Left ventricle myocardium inferior (tissue), 1 donor: ENCODE results near the gene SLC24A1. TPM values are rescaled to one million over a fixed set of nuclear protein-coding genes. Genes with fewer than 3 reads are reported as not detected.

Experiments
- DNase-seq: peaks from one replicate; pipeline ENCODE4 v3.0.0-alpha.2; 2020
- H3K27ac ChIP-seq: fragments of 200-600 bp; replicated peaks from 2 replicates; pipeline ENCODE4 v1.8.0; 2021
- H3K27me3 ChIP-seq: fragments of 200-600 bp; 2 replicates; pipeline ENCODE4 v1.8.0; 2021; ENCODE audit warnings: low read depth
- H3K36me3 ChIP-seq: fragments of 200-600 bp; 2 replicates; pipeline ENCODE4 v1.8.0; 2021
- H3K4me1 ChIP-seq: fragments of 200-600 bp; 2 replicates; pipeline ENCODE4 v1.8.0; 2021
- H3K4me3 ChIP-seq: fragments of 200-600 bp; 2 replicates; pipeline ENCODE4 v1.8.0; 2021; ENCODE audit warnings: mild to moderate bottlenecking, moderate library complexity
- H3K9me3 ChIP-seq: fragments of 200-600 bp; replicated peaks from 2 replicates; pipeline ENCODE4 v1.8.0; 2021
- intact Hi-C: fragments of 100-400 bp; cut with micrococcal nuclease; formaldehyde crosslinking; loops from one replicate; pipeline ENCODE4 v1.11.0; 2022
- total RNA-seq: library from RNA; stranded (reverse); fragmentation: NEBNext Ultra II Directional; extraction: Animal tissue kit (Norgen Biotek cat#: 25700); gene quantifications from one replicate; pipeline ENCODE4 v1.2.1, GENCODE V29; 2021
- TF ChIP-seq, protein P1 (sequence below): fragments of 200-600 bp; IDR thresholded peaks from 2 replicates; pipeline ENCODE4 v1.8.0; 2021; ENCODE audit warnings: antibody characterized with exemption, mild to moderate bottlenecking, borderline replicate concordance
- donor health status: DM: no; HTN: yes; CAD: no; lungs with severe emphysema.

SLC24A1 gene
- total RNA-seq, 1 donor from 2014 or later = 2.3 TPM

DNA sequence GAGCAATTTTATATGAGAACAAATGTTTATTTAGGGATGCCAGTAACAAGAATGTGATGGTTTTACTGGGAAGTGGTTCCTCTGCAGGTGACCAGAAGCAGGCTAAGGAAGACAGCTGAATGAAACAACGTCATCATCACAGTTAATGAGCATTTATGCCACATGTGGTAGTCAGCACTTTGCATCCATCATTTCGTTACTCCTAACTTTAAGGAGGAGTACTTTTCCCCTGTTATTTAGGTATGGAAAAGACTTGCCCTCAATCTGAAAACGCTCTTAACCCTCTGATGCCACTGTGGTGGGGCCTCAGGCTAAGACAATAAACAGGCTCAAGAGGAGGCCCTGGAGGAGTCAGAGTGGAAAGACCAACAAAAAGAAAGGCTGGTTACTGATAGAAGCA is 42.0 kb upstream of the SLC24A1 start:
- intact Hi-C loops = no loop called here
- Histone ChIP-seq H3K4me3 (no peak overlapping the region), H3K36me3 (peaks cover 81% of the 10 kb centered on the region), H3K4me1 (peaks cover 15% of the 10 kb centered on the region), H3K9me3 (no peaks in the 10 kb centered on the region), H3K27ac (no peak overlapping the region), H3K27me3 (no peaks in the 10 kb centered on the region)
- TF ChIP-seq, protein P1, sequence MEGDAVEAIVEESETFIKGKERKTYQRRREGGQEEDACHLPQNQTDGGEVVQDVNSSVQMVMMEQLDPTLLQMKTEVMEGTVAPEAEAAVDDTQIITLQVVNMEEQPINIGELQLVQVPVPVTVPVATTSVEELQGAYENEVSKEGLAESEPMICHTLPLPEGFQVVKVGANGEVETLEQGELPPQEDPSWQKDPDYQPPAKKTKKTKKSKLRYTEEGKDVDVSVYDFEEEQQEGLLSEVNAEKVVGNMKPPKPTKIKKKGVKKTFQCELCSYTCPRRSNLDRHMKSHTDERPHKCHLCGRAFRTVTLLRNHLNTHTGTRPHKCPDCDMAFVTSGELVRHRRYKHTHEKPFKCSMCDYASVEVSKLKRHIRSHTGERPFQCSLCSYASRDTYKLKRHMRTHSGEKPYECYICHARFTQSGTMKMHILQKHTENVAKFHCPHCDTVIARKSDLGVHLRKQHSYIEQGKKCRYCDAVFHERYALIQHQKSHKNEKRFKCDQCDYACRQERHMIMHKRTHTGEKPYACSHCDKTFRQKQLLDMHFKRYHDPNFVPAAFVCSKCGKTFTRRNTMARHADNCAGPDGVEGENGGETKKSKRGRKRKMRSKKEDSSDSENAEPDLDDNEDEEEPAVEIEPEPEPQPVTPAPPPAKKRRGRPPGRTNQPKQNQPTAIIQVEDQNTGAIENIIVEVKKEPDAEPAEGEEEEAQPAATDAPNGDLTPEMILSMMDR = no peak
- DNase-seq = no peak

DNA sequence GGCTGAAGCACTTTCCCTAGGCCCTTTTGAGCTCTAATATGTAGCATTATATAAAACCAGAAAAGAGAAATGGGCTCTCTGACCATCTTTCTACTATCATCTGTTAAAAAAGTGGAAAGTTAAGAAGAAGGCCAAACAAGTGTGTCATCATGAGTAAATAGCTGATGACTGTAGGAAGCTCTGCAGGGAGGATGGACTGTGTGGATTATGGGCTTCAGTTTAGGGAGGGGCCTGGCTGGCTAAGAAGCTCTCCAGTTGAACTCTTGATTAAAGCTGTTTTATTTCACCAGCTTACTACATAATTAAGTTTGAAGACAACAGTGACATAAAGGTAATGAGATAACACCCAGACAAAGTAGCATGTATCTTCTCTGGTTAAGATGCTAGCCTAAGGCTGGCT is 41.5 kb upstream of the SLC24A1 start:
- Histone ChIP-seq H3K4me1 (peaks cover 15% of the 10 kb centered on the region), H3K4me3 (no peak overlapping the region), H3K9me3 (no peaks in the 10 kb centered on the region), H3K27me3 (no peaks in the 10 kb centered on the region), H3K36me3 (peaks cover 87% of the 10 kb centered on the region), H3K27ac (no peak overlapping the region)
- TF ChIP-seq, protein P1 = no peak
- no peak for DNase-seq
- intact Hi-C loops = no loop called here

DNA sequence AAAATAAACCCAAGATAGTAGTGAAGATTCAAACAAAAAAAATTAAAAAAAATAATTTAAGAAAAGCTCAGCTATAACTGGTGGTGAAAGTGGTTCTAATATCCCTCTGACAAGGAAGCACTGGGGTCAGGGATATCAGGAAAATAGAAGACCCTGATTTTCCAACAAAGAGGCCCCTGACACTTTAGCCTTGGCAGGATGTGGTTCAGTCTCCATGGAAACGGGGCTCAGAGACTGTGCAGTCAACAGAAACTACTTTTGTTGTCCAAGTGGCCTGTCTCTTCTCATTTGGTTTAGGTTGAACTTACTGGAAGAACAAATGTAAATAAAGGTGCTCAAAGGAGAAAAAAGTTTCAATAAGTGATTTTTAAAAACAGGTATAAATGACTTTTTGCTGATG is 38.0 kb upstream of the SLC24A1 start:
- TF ChIP-seq, protein P1 = no peak
- H3K4me1 ChIP-seq = peaks cover 8% of the 10 kb centered on the region

DNA sequence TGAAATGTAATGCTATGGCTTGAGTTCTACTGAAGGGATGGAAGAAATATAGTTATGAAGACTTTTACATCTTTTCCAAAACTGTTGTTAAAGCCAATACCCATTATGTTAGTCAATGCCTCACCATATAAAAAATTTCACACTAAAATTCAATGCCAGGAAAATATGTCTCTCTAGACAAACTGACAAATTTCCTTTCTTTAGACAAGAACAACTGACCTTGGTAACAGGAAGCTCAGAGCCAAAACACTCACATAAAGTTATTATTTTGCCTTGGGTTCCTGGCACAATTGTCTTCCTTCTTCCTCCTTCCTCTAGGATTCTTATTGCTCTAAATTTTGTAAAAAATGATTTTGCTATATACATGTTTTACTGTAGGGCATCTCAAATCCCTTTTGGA is 37.5 kb upstream of the SLC24A1 start:
- DNase-seq = no peak
- peak overlapping the region; percentile 8 for H3K27ac ChIP-seq
- H3K9me3 ChIP-seq = no peaks in the 10 kb centered on the region
- TF ChIP-seq, protein P1 = no peak
- H3K4me3 ChIP-seq = no peak overlapping the region
- no peaks in the 10 kb centered on the region for H3K27me3 ChIP-seq
- H3K4me1 ChIP-seq = peaks cover 8% of the 10 kb centered on the region
- intact Hi-C loops = no loop called here
- peaks cover 90% of the 10 kb centered on the region for H3K36me3 ChIP-seq

More for the DNA sequence above, 38.0 kb upstream of the SLC24A1 start:
- no peaks in the 10 kb centered on the region for H3K27me3 ChIP-seq
- DNase-seq = no peak
- no peak overlapping the region for H3K4me3 ChIP-seq
- no peaks in the 10 kb centered on the region for H3K9me3 ChIP-seq
- peaks cover 90% of the 10 kb centered on the region for H3K36me3 ChIP-seq
- intact Hi-C loops = no loop called here
- H3K27ac ChIP-seq = peak overlapping the region; percentile 8

DNA sequence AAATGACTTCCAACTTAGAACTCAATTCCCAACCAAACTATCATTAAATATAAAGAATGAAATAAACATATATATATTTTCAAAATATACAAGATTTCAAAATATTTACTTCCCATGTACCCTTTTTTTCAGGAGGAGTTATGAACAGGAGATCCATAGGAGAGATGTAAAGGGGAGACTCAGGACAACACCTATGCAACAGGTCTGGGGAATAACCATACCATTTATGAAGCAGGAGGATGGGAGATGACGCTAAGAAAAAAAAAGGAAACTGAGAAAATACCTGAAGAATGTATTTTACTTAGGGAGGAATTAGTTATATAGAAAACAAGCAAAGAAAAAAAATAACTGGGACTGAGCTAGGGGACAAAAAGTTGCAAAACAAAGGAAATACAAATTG is 34.6 kb upstream of the SLC24A1 start:
- Histone ChIP-seq H3K4me1 (peaks cover 8% of the 10 kb centered on the region), H3K27ac (no peak overlapping the region), H3K9me3 (no peaks in the 10 kb centered on the region), H3K4me3 (no peak overlapping the region), H3K36me3 (peaks cover 90% of the 10 kb centered on the region), H3K27me3 (no peaks in the 10 kb centered on the region)
- intact Hi-C loops = no loop called here
- TF ChIP-seq, protein P1 = no peak
- DNase-seq = no peak

DNA sequence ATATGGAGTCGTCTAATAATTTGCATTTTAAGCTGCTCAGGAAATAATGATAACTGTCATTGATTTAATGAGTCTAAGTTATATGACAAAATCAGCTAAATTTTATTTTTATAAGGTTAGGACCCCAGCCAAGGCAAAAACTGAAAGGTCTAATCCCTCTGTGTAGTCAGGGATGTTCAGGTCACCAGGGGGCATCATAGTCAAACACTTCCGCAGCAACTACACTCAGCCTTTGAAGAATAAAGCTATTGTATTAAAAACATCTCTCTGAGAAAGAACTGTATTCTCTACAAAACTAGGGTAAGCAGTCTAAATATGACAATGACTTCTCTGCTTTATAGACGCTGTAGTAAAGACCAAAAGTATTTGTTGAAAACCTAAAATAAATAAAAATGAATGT is 25.8 kb upstream of the SLC24A1 start:
- intact Hi-C loops = no loop called here
- no peaks in the 10 kb centered on the region for H3K27me3 ChIP-seq
- H3K4me3 ChIP-seq = no peak overlapping the region
- no peak for DNase-seq
- H3K9me3 ChIP-seq = no peaks in the 10 kb centered on the region
- peaks cover 8% of the 10 kb centered on the region for H3K4me1 ChIP-seq
- H3K27ac ChIP-seq = no peak overlapping the region
- H3K36me3 ChIP-seq = peaks cover 96% of the 10 kb centered on the region
- TF ChIP-seq, protein P1 = peak; percentile 31
